Trophoblast cell (in vitro differentiated cells and primary cell): ENCODE results near the gene GUCA2B. TPM values are rescaled to one million over a fixed set of nuclear protein-coding genes. Genes with fewer than 3 reads are reported as not detected.

ENCODE experiments used
- DNase-seq, 2 donors: peaks; one replicate each; pipeline ENCODE4 v3.0.0-alpha.2; 2016
- H2AFZ ChIP-seq: 2 replicates; pipeline ENCODE4 v1.6.1; 2013; ENCODE audit warnings: low read length, moderate library complexity, mild to moderate bottlenecking; ENCODE audit not compliant: insufficient read depth, poor library complexity
- H2AK5ac ChIP-seq: 2 replicates; pipeline ENCODE4 v1.6.1; 2013; ENCODE audit warnings: mild to moderate bottlenecking, low read length
- H2BK120ac ChIP-seq: 2 replicates; pipeline ENCODE4 v1.6.1; 2013; ENCODE audit warnings: low read length, mild to moderate bottlenecking, moderate library complexity; ENCODE audit not compliant: insufficient read depth, poor library complexity
- H2BK12ac ChIP-seq: 2 replicates; pipeline ENCODE4 v1.6.1; 2013; ENCODE audit warnings: mild to moderate bottlenecking, low read length, moderate library complexity
- H2BK5ac ChIP-seq: 2 replicates; pipeline ENCODE4 v1.6.1; 2013; ENCODE audit warnings: low read length, low read depth, moderate library complexity, mild to moderate bottlenecking; ENCODE audit not compliant: poor library complexity
- H3K14ac ChIP-seq: 2 replicates; pipeline ENCODE4 v1.6.1; 2013; ENCODE audit warnings: mild to moderate bottlenecking, low read length
- H3K18ac ChIP-seq: 2 replicates; pipeline ENCODE4 v1.6.1; 2013; ENCODE audit warnings: mild to moderate bottlenecking, low read length
- H3K23ac ChIP-seq: 2 replicates; pipeline ENCODE4 v1.6.1; 2013; ENCODE audit warnings: low read length
- H3K27ac ChIP-seq: 2 replicates; pipeline ENCODE4 v1.5.1; 2013; ENCODE audit warnings: low read depth, mild to moderate bottlenecking, inconsistent platforms, low read length, moderate library complexity
- H3K27me3 ChIP-seq: 2 replicates; pipeline ENCODE4 v1.6.1; 2013; ENCODE audit warnings: inconsistent platforms, mild to moderate bottlenecking, low read length, moderate library complexity; ENCODE audit not compliant: insufficient read depth
- H3K36me3 ChIP-seq, 2 experiments: 1 replicate in 1 of 2; 2 replicates in 1 of 2; pipeline ENCODE4 v1.6.1; 2013; ENCODE audit warnings: low read length in 2 of 2, mild to moderate bottlenecking in 2 of 2, moderate library complexity in 1 of 2; ENCODE audit not compliant: insufficient read depth in 2 of 2, control insufficient read depth in 1 of 2
- H3K4ac ChIP-seq: 2 replicates; pipeline ENCODE4 v1.6.1; 2013; ENCODE audit warnings: low read depth, mild to moderate bottlenecking, low read length, moderate library complexity
- H3K4me1 ChIP-seq, 2 experiments: 1 replicate in 1 of 2; 2 replicates in 1 of 2; pipeline ENCODE4 v1.6.1; 2013; ENCODE audit warnings: low read length in 2 of 2, mild to moderate bottlenecking in 2 of 2, moderate library complexity in 1 of 2; ENCODE audit not compliant: insufficient read depth in 2 of 2, control insufficient read depth in 1 of 2
- H3K4me2 ChIP-seq: 2 replicates; pipeline ENCODE4 v1.6.1; 2013; ENCODE audit warnings: inconsistent platforms, mild to moderate bottlenecking, low read length, moderate library complexity
- H3K4me3 ChIP-seq: 2 replicates; pipeline ENCODE4 v1.5.1; 2013; ENCODE audit warnings: mild to moderate bottlenecking, low read depth, low read length, inconsistent platforms
- H3K79me1 ChIP-seq: one replicate; pipeline ENCODE4 v1.6.1; 2013; ENCODE audit warnings: low read length
- H3K79me2 ChIP-seq: 2 replicates; pipeline ENCODE4 v1.6.1; 2013; ENCODE audit warnings: low read length, mild to moderate bottlenecking; ENCODE audit not compliant: control insufficient read depth, insufficient read depth, poor library complexity
- H3K9ac ChIP-seq: 2 replicates; pipeline ENCODE4 v1.6.1; 2013; ENCODE audit warnings: mild to moderate bottlenecking, low read length
- H3K9me3 ChIP-seq: 2 replicates; pipeline ENCODE4 v1.6.1; 2013; ENCODE audit warnings: low read depth, mild to moderate bottlenecking, control low read depth, inconsistent platforms, low read length; ENCODE audit not compliant: insufficient read depth
- H4K12ac ChIP-seq: 2 replicates; pipeline ENCODE4 v1.6.1; 2013; ENCODE audit warnings: low read depth, mild to moderate bottlenecking, low read length, moderate library complexity
- H4K8ac ChIP-seq: 2 replicates; pipeline ENCODE4 v1.6.1; 2013; ENCODE audit warnings: low read depth, mild to moderate bottlenecking, low read length, moderate library complexity
- H4K91ac ChIP-seq: one replicate; pipeline ENCODE4 v1.6.1; 2013; ENCODE audit warnings: low read depth, mild to moderate bottlenecking, low read length, moderate library complexity
- WGBS: extraction: QIAGEN DNeasy Blood & Tissue Kit; methylation state at CpG from one replicate; pipeline ENCODE4 v1.1.7; 2013; ENCODE audit warnings: missing lambda C conversion rate; ENCODE audit not compliant: insufficient read length, insufficient coverage; ENCODE audit errors: extremely low coverage; 5-methylcytosine and 5-hydroxymethylcytosine counted together
- polyA plus RNA-seq: library from polyadenylated mRNA; stranded (reverse); fragments of 200-250 nt; gene quantifications from 2 replicates; pipeline ENCODE4 v1.2.3, GENCODE V29; 2013

Gene GUCA2B
- polyA plus RNA-seq: not detected in 2 replicates

DNA sequence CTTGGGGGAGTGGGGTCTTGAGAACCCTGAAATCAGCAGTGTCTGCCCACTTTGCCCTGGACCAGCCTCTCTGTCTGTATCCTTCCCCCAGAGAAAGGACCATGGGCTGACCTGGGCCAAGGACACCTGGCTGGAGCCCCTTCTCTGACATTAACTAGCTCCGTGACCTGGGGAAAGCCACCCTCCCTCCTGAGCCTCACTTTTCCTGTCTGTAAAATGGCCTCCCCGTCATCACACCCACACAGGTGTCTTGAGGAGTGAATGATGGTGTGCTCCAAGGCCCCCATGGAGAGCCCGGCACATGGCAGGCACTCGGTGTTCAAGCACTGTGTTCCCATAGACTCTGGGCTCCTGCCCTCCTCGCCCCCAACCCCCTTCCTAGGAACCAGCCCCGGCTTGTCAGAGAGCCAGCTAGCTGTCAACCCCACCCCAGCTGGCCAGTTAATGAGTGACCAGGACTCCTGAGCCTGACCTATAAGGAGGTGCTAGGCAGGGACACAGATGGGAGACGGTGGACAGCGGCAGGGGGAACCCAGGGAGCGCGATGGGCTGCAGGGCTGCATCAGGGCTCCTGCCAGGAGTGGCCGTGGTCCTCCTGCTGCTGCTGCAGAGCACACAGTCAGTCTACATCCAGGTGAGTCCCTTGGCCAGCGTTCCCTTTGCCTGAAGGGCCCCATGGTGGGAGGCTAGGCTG, at the start of gene GUCA2B:
GUCA2B (plus strand) TSS at position 504 of the 694 bp plus-strand sequence; CDS start at position 545, 41 bp downstream.
- no peak within 1 kb of the TSS for H3K18ac ChIP-seq
- no peak within 1 kb of the TSS for H4K91ac ChIP-seq
- H3K14ac ChIP-seq: no peak within 1 kb of the TSS
- no peak within 1 kb of the TSS for H3K9ac ChIP-seq
- H3K27ac ChIP-seq: no peak within 1 kb of the TSS
- H3K79me2 ChIP-seq: no peaks in the 10 kb centered on the region
- H2AK5ac ChIP-seq: no peak within 1 kb of the TSS
- no peak within 1 kb of the TSS for H3K23ac ChIP-seq
- no peak within 1 kb of the TSS for H4K8ac ChIP-seq
- H3K4me3 ChIP-seq: no peak within 1 kb of the TSS
- no peak within 1 kb of the TSS for H3K4me2 ChIP-seq
- H2BK12ac ChIP-seq: no peak within 1 kb of the TSS
- no peak within 1 kb of the TSS for H2BK5ac ChIP-seq
- no peaks in the 10 kb centered on the region for H3K36me3 ChIP-seq
- WGBS: no CpG with 5 or more reads among the region's 12 CpGs
- no peaks in the 10 kb centered on the region for H3K79me1 ChIP-seq
- no peak within 1 kb of the TSS for H3K4ac ChIP-seq
- no peak within 1 kb of the TSS for H2AFZ ChIP-seq
- H3K9me3 ChIP-seq: peaks cover 3% of the 10 kb centered on the region
- no peak within 1 kb of the TSS for H2BK120ac ChIP-seq
- H3K4me1 ChIP-seq: no peaks in the 10 kb centered on the region
- no peaks in the 10 kb centered on the region for H3K27me3 ChIP-seq
- H4K12ac ChIP-seq: no peak within 1 kb of the TSS
- no peak for DNase-seq

GRCh38 chr1:42105025-42105424, 48.2 kb upstream of the GUCA2B start:
- Histone ChIP-seq H3K36me3 (no peaks in the 10 kb centered on the region), H3K27ac (no peak overlapping the region), H2AK5ac (no peak overlapping the region), H3K9ac (no peak overlapping the region), H2BK120ac (no peak overlapping the region), H3K4me2 (no peak overlapping the region), H3K9me3 (no peaks in the 10 kb centered on the region), H4K12ac (no peak overlapping the region), H3K4me3 (no peak overlapping the region), H2BK5ac (no peak overlapping the region), H3K14ac (no peak overlapping the region), H2AFZ (no peak overlapping the region), H3K79me2 (no peaks in the 10 kb centered on the region), H3K27me3 (no peaks in the 10 kb centered on the region), H3K79me1 (no peaks in the 10 kb centered on the region), H2BK12ac (no peak overlapping the region), H3K4ac (no peak overlapping the region), H3K23ac (no peak overlapping the region), H4K91ac (no peak overlapping the region), H3K4me1 (no peaks in the 10 kb centered on the region), H4K8ac (no peak overlapping the region), H3K18ac (no peak overlapping the region)
- DNase-seq: no peak
- WGBS: no CpG with 5 or more reads among the region's 1 CpG

- H2AK5ac ChIP-seq: no peak overlapping the region
- no peak overlapping the region for H2BK120ac ChIP-seq
- no peaks in the 10 kb centered on the region for H3K79me1 ChIP-seq
- no peak overlapping the region for H4K91ac ChIP-seq
- no peak overlapping the region for H2BK5ac ChIP-seq
- no peaks in the 10 kb centered on the region for H3K9me3 ChIP-seq
- no peak overlapping the region for H3K23ac ChIP-seq
- no peak overlapping the region for H2BK12ac ChIP-seq
- H3K79me2 ChIP-seq: no peaks in the 10 kb centered on the region
- H4K8ac ChIP-seq: no peak overlapping the region
- no peak overlapping the region for H3K4me3 ChIP-seq
- no peak overlapping the region for H3K9ac ChIP-seq
- H3K4ac ChIP-seq: no peak overlapping the region
- H3K27ac ChIP-seq: no peak overlapping the region
- no peaks in the 10 kb centered on the region for H3K27me3 ChIP-seq
- no peak overlapping the region for H3K14ac ChIP-seq
- DNase-seq: peak; percentile 80 to 99
- H2AFZ ChIP-seq: no peak overlapping the region
- no peak overlapping the region for H3K4me2 ChIP-seq
- H3K36me3 ChIP-seq: no peaks in the 10 kb centered on the region
- no peak overlapping the region for H3K18ac ChIP-seq
- no peak overlapping the region for H4K12ac ChIP-seq
- H3K4me1 ChIP-seq: no peaks in the 10 kb centered on the region
- WGBS: no CpG with 5 or more reads among the region's 7 CpGs
These were observed 44.9 kb upstream of the GUCA2B start for GRCh38 chr1:42108309-42108708.

- Histone ChIP-seq H2BK5ac (no peak overlapping the region), H3K27ac (no peak overlapping the region), H3K79me2 (no peaks in the 10 kb centered on the region), H3K9me3 (no peaks in the 10 kb centered on the region), H3K14ac (no peak overlapping the region), H3K4me2 (no peak overlapping the region), H2BK12ac (no peak overlapping the region), H4K12ac (no peak overlapping the region), H3K79me1 (no peaks in the 10 kb centered on the region), H4K8ac (no peak overlapping the region), H3K4me1 (no peaks in the 10 kb centered on the region), H3K9ac (no peak overlapping the region), H2BK120ac (no peak overlapping the region), H3K4me3 (no peak overlapping the region), H3K23ac (no peak overlapping the region), H2AK5ac (no peak overlapping the region), H3K4ac (no peak overlapping the region), H3K27me3 (no peaks in the 10 kb centered on the region), H4K91ac (no peak overlapping the region), H2AFZ (no peak overlapping the region), H3K18ac (no peak overlapping the region), H3K36me3 (no peaks in the 10 kb centered on the region)
- no peak for DNase-seq
- WGBS: no CpG with 5 or more reads among the region's 3 CpGs
These were observed 43.6 kb upstream of the GUCA2B start for GRCh38 chr1:42109600-42109999.
